Stimulated activated CD8-positive, alpha-beta memory T cell treated with anti-CD3 and anti-CD28 coated beads, Interleukin-2, amount 100 ng/mL, for 1 hour (primary cell): ENCODE measurements around the gene UGT2B15.
"Not testable (repeated sequence)": the region's sequence is repeated elsewhere in the genome, so short reads cannot be mapped to it uniquely, and the experiment has no call there.

Experiments
- DNase-seq, 2 donors: peaks; one replicate each; pipeline ENCODE4 v3.0.0-alpha.2; 2020; ENCODE audit warnings: low read depth in 2 of 2

UGT2B15 gene

GRCh38 chr4:68656445-68656973 lies 13.9 kb downstream of the UGT2B15 start:
- not testable (repeated sequence) for DNase-seq

- no peak for DNase-seq
Measured at GRCh38 chr4:68655764-68656444, 14.5 kb downstream of the UGT2B15 start.

- no peak for DNase-seq
Measured at GRCh38 chr4:68654946-68655721, 15.3 kb downstream of the UGT2B15 start.

GRCh38 chr4:68651932-68652331 lies 18.5 kb downstream of the UGT2B15 start:
- DNase-seq, result no peak

- no peak for DNase-seq
Measured at GRCh38 chr4:68630371-68630770, 40.1 kb downstream of the UGT2B15 start.

GRCh38 chr4:68622731-68623130 lies 47.7 kb downstream of the UGT2B15 start:
- DNase-seq, result not testable (repeated sequence)

- no peak for DNase-seq
Measured at GRCh38 chr4:68617003-68617698, 53.3 kb downstream of the UGT2B15 start.

- no peak for DNase-seq
Measured at GRCh38 chr4:68615699-68616422, 54.6 kb downstream of the UGT2B15 start.

GRCh38 chr4:68613752-68614151 lies 56.7 kb downstream of the UGT2B15 start:
- no peak for DNase-seq

GRCh38 chr4:68606240-68606639 lies 64.2 kb downstream of the UGT2B15 start:
- no peak for DNase-seq

GRCh38 chr4:68599150-68599549 lies 71.3 kb downstream of the UGT2B15 start:
- DNase-seq, result no peak

- no peak for DNase-seq
Measured at GRCh38 chr4:68597482-68597881, 73.0 kb downstream of the UGT2B15 start.
